Head of caudate nucleus (tissue), 42 donors: Measurements from ENCODE around the gene NDUFS1.
"Not testable (repeated sequence)": the region's sequence is repeated elsewhere in the genome, so short reads cannot be mapped to it uniquely, and the experiment has no call there.

Experiments used
- DNase-seq, 42 donors: peaks; one replicate each; pipeline versions ENCODE4 v3.0.0 to v3.0.0-alpha.2; 2020 to 2021; ENCODE audit warnings: mixed read lengths in 7 of 42
- intact Hi-C: fragments of 100-400 bp; cut with DNase I; formaldehyde crosslinking; loops from one replicate; pipeline ENCODE4 v1.15.0; 2022

The NDUFS1 gene

GRCh38 chr2:206164261-206164862, 5.1 kb upstream of the NDUFS1 start:
- intact Hi-C loops = loop anchor here (10.0 kb wide), 1 partner anchor 100 kb away; no protein-coding TSS in a partner anchor
- DNase-seq = peak in 28 of 42 donors; percentile 17 to 88 (median 60)

GRCh38 chr2:206163251-206163880, 4.1 kb upstream of the NDUFS1 start:
- intact Hi-C loops = loop anchor here (10.0 kb wide), 1 partner anchor 101 kb away; no protein-coding TSS in a partner anchor
- DNase-seq = peak in 2 of 42 donors; percentile 17 to 21

GRCh38 chr2:206162401-206162800, 3.2 kb upstream of the NDUFS1 start:
- not testable (repeated sequence) for DNase-seq
- intact Hi-C loops = loop anchor here (10.0 kb wide), 1 partner anchor 102 kb away; no protein-coding TSS in a partner anchor

GRCh38 chr2:206160807-206161179, 1.5 kb upstream of the NDUFS1 start:
- DNase-seq = no peak
- intact Hi-C loops = loop anchor here (10.0 kb wide), 1 partner anchor 104 kb away; no protein-coding TSS in a partner anchor

- intact Hi-C loops = loop anchor here (10.0 kb wide), 1 partner anchor 105 kb away; no protein-coding TSS in a partner anchor
- peak in 1 of 42 donors; percentile 53 for DNase-seq
These were observed 1.0 kb upstream of the NDUFS1 start for GRCh38 chr2:206160125-206160806.

GRCh38 chr2:206158563-206159345, 490 bp downstream of the NDUFS1 start:
- DNase-seq = no peak

GRCh38 chr2:206157014-206157413, 2.2 kb downstream of the NDUFS1 start:
- intact Hi-C loops = loop anchor here (5.0 kb wide), 1 partner anchor 70 kb away; the partner anchor contains the start of gene INO80D

More at GRCh38 chr2:206158563-206159345, 490 bp downstream of the NDUFS1 start:
- intact Hi-C loops = loop anchor here (5.0 kb wide), 1 partner anchor 71 kb away; the partner anchor contains the start of gene INO80D

GRCh38 chr2:206154197-206154596, 5.0 kb downstream of the NDUFS1 start:
- intact Hi-C loops = no loop called here
- no peak for DNase-seq

More at GRCh38 chr2:206157014-206157413, 2.2 kb downstream of the NDUFS1 start:
- not testable (repeated sequence) for DNase-seq

- intact Hi-C loops = no loop called here
- DNase-seq = no peak
These were observed 8.6 kb downstream of the NDUFS1 start for GRCh38 chr2:206150631-206151030.

- no peak for DNase-seq
- intact Hi-C loops = no loop called here
These were observed 9.1 kb downstream of the NDUFS1 start for GRCh38 chr2:206150168-206150567.

- no peak for DNase-seq
- intact Hi-C loops = no loop called here
These were observed 9.9 kb downstream of the NDUFS1 start for GRCh38 chr2:206149330-206149729.

GRCh38 chr2:206145665-206146064, 13.6 kb downstream of the NDUFS1 start:
- intact Hi-C loops = no loop called here
- DNase-seq = no peak

- intact Hi-C loops = no loop called here
- peak in 15 of 42 donors; percentile 14 to 66 (median 30) for DNase-seq
These were observed 14.9 kb downstream of the NDUFS1 start for GRCh38 chr2:206144383-206144782.

- DNase-seq = peak in 31 of 42 donors; percentile 17 to 80 (median 52)
- intact Hi-C loops = no loop called here
These were observed 15.8 kb downstream of the NDUFS1 start for GRCh38 chr2:206143451-206143850.

GRCh38 chr2:206127656-206128055, 31.6 kb downstream of the NDUFS1 start:
- intact Hi-C loops = no loop called here
- DNase-seq = peak in 5 of 42 donors; percentile 16 to 42 (median 17)

- DNase-seq = no peak
- intact Hi-C loops = no loop called here
These were observed 33.3 kb downstream of the NDUFS1 start for GRCh38 chr2:206125901-206126300.

GRCh38 chr2:206122569-206122968, 36.7 kb downstream of the NDUFS1 start:
- intact Hi-C loops, DNase-seq: not testable (repeated sequence)

GRCh38 chr2:206116278-206116677, 43.0 kb downstream of the NDUFS1 start:
- no peak for DNase-seq
- intact Hi-C loops = no loop called here

- DNase-seq = no peak
- intact Hi-C loops = no loop called here
These were observed 44.1 kb downstream of the NDUFS1 start for GRCh38 chr2:206115026-206115578.
